Measurements from ENCODE around the gene HMOX2.

DNA sequence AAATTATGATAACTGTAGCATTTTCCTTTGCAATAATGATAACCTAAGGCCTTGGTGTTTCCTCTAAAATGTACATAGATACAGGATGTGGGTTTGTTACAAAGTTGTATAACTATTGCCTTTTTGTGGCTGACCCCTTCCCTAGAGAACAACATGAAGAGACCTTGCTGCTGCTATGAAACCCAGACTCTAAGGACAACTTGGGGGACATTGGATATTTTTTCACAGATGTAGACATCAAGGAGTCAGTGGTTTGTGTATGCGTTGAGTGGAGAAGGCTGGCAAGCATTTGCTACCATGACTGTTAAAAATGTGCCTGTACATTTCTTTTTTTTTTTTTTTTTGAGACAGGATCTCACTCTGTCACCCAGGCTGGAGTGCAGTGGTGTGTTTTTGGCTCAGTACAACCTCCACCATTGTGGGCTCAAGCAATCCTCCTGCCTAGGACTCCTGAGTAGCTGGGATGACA lies 12.3 kb downstream of the HMOX2 start:
- TF ChIP-seq, protein P1, sequence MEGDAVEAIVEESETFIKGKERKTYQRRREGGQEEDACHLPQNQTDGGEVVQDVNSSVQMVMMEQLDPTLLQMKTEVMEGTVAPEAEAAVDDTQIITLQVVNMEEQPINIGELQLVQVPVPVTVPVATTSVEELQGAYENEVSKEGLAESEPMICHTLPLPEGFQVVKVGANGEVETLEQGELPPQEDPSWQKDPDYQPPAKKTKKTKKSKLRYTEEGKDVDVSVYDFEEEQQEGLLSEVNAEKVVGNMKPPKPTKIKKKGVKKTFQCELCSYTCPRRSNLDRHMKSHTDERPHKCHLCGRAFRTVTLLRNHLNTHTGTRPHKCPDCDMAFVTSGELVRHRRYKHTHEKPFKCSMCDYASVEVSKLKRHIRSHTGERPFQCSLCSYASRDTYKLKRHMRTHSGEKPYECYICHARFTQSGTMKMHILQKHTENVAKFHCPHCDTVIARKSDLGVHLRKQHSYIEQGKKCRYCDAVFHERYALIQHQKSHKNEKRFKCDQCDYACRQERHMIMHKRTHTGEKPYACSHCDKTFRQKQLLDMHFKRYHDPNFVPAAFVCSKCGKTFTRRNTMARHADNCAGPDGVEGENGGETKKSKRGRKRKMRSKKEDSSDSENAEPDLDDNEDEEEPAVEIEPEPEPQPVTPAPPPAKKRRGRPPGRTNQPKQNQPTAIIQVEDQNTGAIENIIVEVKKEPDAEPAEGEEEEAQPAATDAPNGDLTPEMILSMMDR (IDR thresholded peaks at IDR 0.05), result no peak
- no peak for TF ChIP-seq POLR2A (IDR thresholded peaks at IDR 0.05)
